HG03439 (cell line): ENCODE measurements around the gene JAG2.

Source experiments
- ATAC-seq: cut with Tn5 transposase; IDR thresholded peaks from one replicate; pipeline ENCODE4 v1.9.1; 2021; ENCODE audit warnings: mild to moderate bottlenecking, moderate library complexity; ENCODE audit not compliant: unreplicated experiment

The JAG2 gene

DNA sequence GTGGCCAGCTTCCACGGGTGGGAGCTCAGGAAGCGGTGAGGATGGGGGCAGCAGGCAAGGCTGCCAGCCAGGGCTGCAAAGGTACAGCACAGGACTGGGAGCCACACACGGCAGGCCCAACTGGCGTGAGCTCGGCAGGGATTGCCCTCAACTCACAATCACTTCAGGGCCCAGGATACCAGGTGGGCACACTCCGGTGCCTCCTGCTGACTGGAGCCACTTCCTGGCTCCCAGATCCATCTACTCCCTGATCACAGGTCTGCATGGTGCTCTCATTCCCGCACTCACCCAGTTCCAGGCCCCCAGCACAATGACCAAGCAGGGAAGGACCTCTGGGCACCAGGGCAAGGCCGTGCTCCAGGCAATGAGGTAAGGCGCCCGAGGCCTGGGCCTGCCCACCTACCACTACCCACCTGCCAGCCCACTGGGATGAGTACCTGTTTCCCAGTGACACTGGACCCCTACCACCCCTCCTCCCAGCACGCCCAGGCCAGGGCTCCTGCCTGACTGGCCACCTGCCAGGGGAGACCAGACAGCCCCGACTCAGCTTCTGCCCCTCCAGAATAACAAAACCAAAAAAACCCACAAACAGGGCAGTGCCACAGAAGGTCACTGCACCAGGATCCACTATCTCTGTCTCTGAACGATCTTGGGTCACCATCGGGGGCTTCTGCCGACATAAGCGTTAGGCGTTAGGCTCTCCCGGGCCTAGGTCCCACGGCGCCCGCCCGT lies 1.8 kb downstream of the JAG2 start:
- ATAC-seq: no peak

DNA sequence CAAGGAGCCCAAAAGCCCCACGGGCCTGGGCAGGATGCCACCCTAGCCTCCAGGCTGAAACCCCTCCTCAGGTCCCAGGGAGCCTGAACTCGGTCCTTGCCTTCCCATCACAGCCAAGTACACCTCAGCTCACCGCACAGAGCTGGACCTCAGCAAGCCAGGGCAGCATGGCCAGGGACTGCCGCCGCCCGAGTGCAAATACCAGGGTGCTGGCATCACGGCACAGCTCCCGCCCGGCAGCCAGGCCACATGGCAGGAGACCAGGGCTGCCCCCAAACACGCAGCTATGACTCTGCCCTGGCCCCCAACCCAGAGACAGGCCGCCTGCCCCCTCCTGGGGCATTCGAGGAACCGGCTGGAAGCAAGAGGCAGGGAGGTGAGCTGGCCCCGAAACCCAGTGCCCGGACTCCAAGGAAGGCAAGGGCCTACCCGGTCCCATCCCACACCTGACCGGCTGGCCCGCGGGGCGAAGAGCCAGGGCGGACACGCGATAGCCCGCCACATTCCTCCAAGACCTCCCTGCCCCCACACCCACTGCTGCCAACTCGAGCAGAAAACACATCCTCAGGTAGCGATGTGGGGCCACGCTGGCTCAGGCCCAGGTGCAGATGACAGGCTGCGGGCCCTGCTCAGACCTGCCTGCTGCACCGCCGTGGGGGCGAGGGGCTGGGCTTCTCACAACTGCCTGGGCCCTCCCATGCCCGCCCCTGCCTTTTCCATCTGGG lies 2.7 kb downstream of the JAG2 start:
- ATAC-seq: no peak

DNA sequence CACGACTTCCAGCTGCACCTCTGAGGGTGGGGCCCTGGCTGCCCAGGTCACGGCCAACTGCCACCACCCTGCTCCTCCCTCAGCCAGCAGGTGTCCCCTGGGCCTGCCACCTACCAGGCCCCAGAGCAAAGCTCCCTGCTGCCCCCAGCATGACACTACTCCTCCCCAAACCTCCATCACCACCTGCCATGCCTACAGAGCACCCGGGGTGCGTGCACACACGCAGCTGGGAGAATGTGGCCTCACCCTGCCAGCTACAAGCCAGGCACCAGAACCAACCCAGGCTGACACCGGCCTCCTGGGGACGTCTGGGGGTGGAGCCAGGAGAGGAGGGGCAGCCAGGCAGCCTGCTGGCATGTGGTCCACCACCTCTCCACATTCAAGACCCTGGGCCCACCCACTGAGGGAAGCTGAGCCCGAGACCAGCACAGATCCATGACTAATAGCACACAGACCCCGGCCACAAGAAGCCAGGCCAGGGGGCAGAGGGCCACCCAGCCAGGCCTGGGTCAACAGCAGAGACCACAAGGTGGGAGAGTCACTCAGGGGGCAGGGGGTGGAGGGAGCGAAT lies 3.4 kb downstream of the JAG2 start:
- ATAC-seq: no peak

DNA sequence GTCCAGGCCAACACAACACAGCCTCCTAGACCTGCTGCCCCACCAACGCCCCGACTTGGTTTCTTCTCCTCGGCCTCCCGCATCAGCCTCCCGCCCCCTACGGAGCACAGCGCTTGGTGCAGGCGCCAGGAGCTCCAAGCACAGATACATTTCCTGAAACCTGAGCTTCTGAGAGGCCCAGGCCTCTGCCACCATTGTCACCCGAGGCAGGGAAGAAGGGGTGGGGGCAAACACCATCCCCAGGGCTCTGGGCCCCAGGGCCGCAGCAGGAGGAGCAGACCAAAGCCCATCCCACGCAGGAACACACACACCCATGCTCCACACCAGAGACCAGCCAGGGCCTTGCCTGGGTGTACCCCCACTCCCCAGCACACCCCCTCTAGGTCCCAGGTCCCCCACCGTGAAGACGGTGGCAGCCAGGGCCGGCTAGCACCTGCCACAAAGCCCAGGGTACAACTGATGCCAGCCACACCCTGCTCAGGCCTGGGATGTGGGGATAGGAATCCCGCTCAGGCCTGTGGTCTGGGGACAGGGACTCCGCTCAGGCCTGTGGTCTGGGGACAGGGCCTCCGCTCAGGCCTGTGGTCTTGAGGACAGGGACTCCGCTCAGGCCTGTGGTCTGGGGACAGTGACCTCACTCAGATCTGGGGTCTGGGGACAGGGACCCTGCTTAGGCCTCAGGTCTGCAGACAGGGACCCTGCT lies 5.4 kb downstream of the JAG2 start:
- ATAC-seq: no peak

DNA sequence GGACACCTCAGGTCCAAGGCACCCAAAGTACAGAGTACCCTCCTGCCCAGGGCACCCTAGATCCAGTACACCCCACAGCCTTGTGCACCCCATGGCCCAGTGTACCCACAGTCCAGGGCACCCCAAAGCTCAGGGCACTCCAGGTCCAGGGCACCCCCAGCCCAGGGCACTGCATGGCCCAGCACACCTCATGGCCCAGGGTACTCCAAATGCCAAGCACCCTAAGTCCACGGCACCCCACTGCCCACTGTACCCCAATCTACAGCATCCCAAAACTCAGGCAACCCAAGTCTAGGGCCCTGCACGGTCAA lies 6.0 kb downstream of the JAG2 start:
- no peak for ATAC-seq

DNA sequence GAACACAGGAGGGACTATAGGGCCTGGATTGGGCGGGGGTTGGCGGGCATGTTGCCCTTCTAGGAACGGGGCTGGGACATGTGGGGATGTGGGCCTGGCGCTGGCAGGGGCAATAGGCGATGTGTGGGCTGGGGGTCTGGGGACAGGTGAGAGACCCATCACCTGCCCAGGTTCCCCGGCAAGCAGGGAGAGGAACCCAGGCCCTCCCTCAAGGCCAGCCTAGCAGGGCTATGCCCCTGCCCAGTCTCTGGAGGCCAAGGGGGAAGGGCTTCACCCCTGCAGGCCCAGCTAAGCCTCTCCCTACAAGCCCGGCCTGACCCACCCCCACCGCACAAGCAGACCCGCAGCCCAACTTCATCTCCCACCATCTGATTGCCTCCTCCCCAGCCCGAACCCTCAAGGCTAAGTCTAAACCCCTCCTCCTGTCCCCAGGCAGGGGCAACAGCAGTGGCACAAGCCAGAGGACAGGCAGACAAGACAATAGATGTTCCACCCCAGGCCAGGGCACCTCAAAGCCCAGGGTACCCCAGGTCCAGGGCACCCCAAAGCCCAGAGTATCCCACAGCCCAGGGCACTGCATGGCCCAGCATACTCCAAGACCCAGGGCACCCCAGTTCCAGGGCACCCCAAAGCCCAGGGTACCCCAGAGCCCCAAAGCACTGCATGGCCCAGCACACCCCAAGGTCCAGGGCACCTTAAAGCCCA lies 6.5 kb downstream of the JAG2 start:
- no peak for ATAC-seq

DNA sequence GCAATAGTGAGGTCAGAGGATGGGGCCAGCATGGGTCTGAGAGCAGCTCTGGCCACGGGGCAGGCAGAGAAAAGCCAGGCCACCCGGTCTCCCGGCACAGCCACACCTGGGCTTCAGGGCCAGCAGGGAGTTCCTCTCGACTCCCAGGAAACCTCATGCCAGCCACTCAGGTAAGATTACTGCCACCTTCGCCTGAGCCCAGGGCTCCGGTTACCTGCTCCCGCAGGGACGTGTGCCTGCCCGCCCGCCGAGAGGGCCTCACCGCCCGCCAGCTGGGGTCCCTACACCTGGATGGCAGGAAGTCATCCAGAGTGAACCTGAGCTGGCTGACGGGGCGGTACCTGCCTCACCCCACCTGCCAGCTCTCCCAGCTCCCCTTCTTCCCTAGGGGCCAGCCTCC lies 7.3 kb downstream of the JAG2 start:
- no peak for ATAC-seq

DNA sequence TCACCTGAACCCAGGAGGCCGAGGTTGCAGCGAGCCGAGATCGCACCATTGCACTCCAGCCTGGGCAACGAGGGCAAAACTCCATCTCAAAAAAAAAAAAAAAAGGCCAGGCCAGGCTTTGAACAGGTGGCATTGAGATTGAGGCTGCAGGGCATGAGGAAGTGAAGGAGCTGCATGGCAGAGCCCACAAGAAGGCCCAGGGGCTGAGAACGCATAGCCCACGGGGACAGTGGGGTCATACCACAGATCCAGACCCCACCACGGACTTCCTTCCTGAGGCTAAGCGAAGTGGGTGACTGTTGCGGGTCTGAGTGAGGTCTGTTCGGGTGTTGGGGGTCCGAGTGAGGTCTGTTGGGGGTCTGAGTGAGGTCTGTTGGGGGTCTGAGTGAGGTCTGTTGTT lies 7.8 kb downstream of the JAG2 start:
- ATAC-seq: no peak

DNA sequence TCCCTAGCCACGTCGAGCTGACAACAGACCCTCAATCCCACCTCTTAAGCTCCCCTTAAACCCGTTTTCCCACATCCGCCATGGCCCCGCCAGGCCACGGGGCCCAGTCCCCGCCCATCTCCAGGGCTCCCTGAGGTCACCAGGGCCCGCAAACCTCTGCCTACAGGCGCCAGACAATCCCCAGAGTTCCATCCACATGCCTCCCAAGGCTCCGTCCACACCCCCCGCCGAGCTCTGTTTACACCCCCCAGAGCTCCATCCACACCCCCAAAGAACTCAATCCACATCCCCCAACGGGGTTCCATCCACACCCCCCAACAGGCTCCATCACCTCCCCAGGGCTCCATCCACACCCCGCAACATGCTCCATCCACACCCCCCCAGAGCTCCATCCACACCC lies 9.2 kb downstream of the JAG2 start:
- ATAC-seq: no peak

DNA sequence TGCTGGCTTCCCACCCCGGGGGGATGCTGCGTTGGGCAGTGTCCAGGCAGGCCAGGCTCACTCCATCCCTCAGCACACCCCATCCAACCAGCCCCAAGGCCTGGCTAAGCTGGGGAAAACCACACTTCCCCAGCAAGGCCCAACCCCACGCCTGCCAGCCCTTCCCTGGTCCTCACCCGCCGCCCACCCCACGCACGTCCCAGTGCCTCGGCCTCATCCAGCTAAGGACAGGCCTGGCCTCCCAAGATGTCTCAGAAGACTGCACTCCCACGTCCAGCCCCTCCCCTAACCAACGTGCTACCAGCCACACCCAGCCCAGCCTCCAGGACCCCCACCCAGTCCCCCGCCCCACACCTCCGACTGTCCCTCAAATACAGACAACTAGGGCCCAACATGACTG lies 9.8 kb downstream of the JAG2 start:
- no peak for ATAC-seq

DNA sequence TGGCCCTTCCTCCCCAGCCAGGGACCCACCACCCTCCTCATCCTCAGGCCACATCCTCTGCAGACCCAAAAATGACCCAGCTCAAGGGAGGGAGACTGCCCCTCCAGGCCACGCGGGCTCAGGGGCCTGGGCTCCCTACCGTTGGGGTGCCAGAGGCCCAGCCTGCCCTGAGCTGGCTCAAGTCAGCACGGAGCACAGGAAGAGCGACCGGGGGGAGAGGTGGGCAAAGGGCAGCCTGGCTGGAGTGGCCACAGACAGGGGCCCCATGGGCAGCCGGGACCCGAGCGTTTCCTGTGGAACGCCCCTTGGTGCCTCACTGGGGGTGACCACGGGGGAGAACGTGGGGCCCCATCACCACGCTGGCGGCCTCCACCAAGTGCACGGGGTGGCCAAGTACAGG lies 10.7 kb downstream of the JAG2 start:
- no peak for ATAC-seq

DNA sequence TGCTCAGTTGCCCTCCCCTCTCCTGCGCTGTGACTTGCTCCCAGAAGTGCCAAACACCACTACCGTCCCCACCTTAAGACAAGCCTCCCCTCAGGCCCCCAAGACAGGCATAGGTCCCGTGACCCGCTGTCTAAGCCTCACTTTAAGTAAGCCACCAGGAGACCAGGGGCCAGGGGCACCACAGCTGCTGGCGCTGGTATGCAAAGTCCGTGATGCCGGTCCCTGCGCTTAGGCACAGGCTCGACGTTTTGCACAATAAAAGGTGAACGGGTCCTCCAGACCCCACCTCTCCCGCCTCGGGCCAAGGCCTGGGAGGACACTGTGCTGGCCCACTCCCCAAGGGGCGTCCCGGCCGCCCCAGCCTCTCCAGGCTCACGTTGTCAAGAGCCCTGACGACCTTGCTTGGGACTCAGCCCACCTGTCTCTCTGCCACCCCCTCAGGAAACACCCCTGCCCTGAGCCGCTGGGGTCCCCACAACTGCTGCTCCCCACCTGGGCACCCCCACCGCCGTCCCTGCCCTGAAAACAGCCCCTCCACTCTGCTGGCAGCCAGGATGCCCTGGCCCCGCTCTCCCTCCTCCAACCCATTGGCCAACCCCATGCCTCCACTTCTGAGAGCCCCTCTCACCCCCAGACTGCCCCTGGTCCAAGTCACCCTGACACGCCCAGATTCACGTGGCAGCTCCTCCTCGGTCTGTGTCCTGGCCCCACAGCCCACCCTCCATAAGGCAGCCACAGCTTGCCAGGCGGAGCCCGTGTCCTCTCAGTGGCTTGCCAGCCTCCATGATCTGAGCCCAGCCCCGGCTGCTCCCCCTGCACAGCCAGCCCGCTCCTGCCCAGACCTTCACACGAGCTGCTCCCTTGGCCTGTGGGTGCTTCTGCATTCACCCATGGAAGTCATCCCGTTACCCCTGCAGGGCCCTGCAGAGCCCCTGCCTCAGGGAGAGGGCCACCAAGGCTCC lies 11.9 kb downstream of the JAG2 start:
- no peak for ATAC-seq

DNA sequence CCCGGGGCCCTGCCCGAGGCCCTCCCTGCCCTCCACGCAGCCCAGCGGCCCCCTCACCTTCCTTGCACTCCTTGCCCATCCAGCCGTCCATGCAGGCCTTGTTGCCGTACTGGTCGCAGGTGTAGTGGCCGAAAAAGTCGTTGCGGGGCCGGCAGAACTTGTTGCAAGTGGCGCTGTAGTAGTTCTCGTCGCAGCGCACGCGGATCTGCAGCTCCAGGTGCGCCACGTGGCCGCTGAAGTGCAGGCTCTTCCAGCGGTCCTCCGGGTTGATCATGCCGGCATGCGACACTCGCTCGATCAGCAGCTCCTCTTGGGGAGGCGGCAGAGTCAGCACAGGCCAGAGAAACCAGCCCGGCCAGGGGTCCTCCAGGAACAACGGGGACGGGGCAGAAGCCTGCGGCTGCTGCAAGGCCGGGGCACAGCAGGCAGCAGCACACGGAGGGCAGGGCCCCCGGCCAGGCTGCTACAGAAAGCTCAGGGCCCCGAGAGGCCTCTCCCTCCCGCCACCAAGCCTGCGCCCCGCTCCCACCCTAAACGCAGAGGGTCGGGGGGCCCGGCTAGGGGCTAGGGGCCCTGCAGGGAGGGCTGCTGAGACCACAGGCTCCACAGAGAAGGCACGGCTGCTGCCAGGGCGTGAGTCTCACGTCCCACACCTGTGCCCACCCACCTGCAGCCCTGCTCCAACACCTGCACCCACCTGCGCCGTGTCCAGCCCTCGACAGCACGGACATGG lies 12.7 kb downstream of the JAG2 start:
- no peak for ATAC-seq

DNA sequence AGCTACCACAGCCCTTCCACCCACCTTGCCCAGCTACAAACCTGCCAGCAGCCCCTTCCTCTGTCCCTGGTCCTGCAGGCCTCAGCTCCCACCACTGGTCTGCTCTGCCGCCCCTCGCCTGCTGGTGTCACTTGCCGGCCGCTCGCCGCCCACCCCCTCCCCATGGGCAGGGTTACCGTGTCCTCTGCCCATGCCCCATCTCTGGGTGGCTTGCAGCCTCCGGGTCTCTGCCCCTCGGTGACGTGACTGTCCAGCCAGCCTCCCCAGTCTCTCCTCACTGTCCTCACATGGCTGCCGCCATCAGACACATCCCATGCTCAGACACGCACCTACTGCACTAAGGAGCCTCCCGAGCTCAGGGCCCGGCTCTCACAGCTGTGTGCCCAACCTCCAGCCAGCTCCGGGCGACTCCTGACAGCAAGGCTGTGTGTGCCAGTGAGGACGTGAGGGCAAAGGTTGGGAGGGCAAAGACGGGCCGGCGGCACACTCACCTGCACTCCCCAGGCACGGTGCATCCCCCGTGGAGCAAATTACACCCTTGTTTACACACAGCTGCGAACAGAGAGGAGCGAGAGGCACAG lies 13.4 kb downstream of the JAG2 start:
- no peak for ATAC-seq

DNA sequence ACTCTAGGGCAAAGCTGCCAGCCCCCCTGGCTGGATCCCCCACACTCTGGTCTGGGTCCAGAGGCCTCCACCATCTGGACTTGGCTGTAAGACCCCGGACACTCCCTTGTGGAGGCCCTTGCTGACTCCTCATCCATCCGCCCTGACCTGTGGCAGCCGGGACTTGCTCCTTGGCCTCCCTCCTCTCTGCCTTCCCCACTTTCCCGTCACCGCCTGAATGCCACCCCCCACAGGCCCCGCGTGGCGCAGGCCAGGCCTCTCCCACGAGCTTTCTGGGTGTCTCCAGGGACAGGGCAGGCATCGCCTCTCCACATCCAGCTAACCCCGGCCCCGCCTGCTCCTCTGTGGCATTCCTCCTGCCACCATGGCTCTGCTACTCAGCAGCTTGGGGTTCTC lies 14.1 kb downstream of the JAG2 start:
- ATAC-seq: no peak

DNA sequence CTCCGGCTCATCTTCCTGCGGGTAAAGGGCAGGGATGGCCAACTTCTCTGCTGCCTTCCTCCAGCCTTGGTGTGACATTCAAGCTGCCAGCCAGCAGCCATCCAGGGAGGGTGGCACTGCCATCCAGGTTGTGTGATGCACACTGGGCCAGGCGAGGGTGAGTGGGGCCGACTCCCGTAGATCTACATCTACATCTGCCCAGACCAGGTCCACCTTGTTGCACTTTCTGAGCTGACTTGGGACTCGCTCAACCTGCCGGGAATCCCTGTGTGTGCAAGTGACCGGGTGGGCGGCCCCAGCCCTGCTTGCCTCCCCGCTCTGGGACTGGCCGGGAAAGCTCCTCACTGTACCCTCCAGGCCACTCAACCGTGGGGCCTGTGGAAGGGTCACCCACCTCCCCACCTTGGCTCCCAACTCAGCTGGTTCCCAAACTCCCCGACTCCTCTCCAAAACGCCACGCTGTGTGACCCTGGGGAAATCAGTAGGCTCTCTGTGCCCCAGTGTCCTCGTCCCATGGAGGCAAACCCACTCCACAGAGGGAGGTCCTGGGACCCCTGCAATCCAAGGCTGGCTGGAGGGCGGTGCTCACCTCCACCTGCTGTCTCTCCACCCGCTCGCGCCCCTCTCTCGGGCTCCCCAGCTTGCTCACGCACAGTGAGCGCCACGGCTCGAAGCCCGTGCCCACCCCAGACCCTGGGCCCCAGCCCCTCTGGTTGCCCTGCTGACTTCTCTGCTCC lies 14.7 kb downstream of the JAG2 start:
- no peak for ATAC-seq

DNA sequence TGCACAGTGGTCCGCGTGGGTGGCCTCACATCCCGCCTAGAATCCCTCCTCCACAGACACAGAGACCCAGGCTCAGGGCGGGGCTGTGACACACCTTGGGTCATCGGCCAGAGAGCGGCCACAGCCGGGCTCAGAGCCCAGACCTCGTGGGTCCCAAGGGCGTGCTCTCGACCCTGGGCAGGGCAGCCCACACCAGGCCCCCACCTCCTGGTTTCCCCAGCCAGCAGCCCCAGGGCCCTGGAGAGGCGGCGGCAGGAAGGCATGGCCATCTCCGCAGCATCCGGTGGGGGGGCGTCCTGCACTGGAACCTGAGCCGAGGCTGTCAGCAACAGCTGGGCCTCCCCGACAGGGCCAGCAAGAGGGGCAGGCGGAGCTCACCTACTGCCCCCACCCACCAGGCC lies 15.2 kb downstream of the JAG2 start:
- ATAC-seq: no peak

DNA sequence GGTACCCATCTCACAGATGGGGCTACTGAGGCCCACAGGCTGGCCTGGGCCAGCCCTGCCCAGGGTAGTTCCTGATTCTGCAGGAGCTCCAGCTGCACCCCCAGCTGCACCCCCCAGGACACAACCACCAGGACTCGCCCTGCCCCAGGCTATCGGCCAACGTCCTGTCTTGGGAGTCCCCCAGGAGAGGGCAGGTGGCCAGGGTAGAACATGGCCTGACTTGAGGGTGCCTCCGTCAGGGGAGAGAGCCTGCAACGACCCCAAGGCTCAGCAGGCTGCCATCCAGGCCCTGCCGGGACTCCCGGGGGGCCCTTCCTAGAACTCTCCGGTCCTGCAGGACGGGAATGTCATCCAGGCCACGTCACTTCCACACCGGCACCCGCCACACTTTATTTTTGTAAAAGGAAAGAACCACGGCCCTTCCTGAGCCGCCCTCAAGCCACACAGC lies 15.8 kb downstream of the JAG2 start:
- no peak for ATAC-seq
